Spleen (tissue), 11 donors: ENCODE measurements around the gene ADPGK. TPM values are rescaled to one million over a fixed set of nuclear protein-coding genes. Genes with fewer than 3 reads are reported as not detected.

Source experiments
- DNase-seq: peaks from one replicate; pipeline ENCODE4 v3.0.0-alpha.2; 2020
- H3K27ac ChIP-seq, 8 donors: fragments of 200-600 bp; sonication (generic) in 7 of 8; 1 replicate in 4 of 8; 2 replicates in 4 of 8; pipeline versions ENCODE4 v1.5.0 to v1.8.0; 2016 to 2021; ENCODE audit warnings: inconsistent platforms in 4 of 8, mild to moderate bottlenecking in 4 of 8, moderate library complexity in 1 of 8
- H3K27me3 ChIP-seq, 7 donors: fragments of 200-600 bp; sonication (generic) in 6 of 7; replicated peaks in 1 of 7; 1 replicate in 4 of 7; 2 replicates in 3 of 7; pipeline versions ENCODE4 v1.5.0 to v1.8.0; 2016 to 2021; ENCODE audit warnings: inconsistent platforms in 3 of 7, mild to moderate bottlenecking in 1 of 7
- H3K36me3 ChIP-seq, 6 donors: fragments of 200-600 bp; sonication (generic) in 5 of 6; 1 replicate in 4 of 6; 2 replicates in 2 of 6; pipeline versions ENCODE4 v1.5.0 to v1.8.0; 2016 to 2021; ENCODE audit warnings: inconsistent platforms in 2 of 6
- H3K4me1 ChIP-seq, 6 donors: fragments of 200-600 bp; sonication (generic) in 5 of 6; 1 replicate in 3 of 6; 2 replicates in 3 of 6; pipeline versions ENCODE4 v1.5.0 to v1.8.0; 2016 to 2021; ENCODE audit warnings: inconsistent platforms in 3 of 6
- H3K4me3 ChIP-seq, 8 donors: fragments of 200-600 bp; sonication (generic) in 7 of 8; 1 replicate in 4 of 8; 2 replicates in 4 of 8; pipeline versions ENCODE4 v1.5.0 to v1.8.0; 2016 to 2021; ENCODE audit warnings: inconsistent platforms in 4 of 8, mild to moderate bottlenecking in 4 of 8, moderate library complexity in 2 of 8
- H3K9me3 ChIP-seq, 8 donors: fragments of 200-600 bp; sonication (generic) in 7 of 8; 1 replicate in 4 of 8; 2 replicates in 4 of 8; pipeline versions ENCODE4 v1.5.0 to v1.8.0; 2016 to 2021; ENCODE audit warnings: inconsistent platforms in 4 of 8
- CTCF ChIP-seq, 11 experiments: fragments of 200-600 bp in 7 of 11; fragments of 450-650 bp in 4 of 11; sonication (generic) in 4 of 11; IDR thresholded peaks in 8 of 11; conservative IDR thresholded peaks in 3 of 11; 1 replicate in 7 of 11; 2 replicates in 4 of 11; pipeline versions ENCODE4 v1.4.0 to v1.8.0; 2016 to 2021; ENCODE audit warnings: antibody characterized with exemption in 11 of 11, inconsistent platforms in 4 of 11, mild to moderate bottlenecking in 1 of 11
- POLR2A ChIP-seq, 3 donors: fragments of 450-650 bp; IDR thresholded peaks; one replicate each; pipeline ENCODE4 v1.5.1; 2017; ENCODE audit warnings: antibody characterized with exemption in 3 of 3, mild to moderate bottlenecking in 1 of 3
- POLR2AphosphoS5 ChIP-seq, 3 donors: sonication (generic); formaldehyde crosslinking; IDR thresholded peaks; one replicate each; pipeline ENCODE4 v1.5.1; 2017; ENCODE audit warnings: antibody characterized with exemption in 3 of 3
- WGBS, 5 donors: extraction: QIAGEN DNeasy Blood & Tissue Kit in 3 of 5; methylation state at CpG; one replicate each; pipeline versions ENCODE4 v1.1.5 to v1.1.7; 2013 to 2018; 5-methylcytosine and 5-hydroxymethylcytosine counted together
- intact Hi-C: fragments of 100-400 bp; cut with DNase I; formaldehyde crosslinking; loops from one replicate; pipeline ENCODE4 v1.15.0; 2023; ENCODE audit warnings: low total_unique reads
- polyA plus RNA-seq, 3 donors: library from polyadenylated mRNA; stranded (reverse); fragments of 200-250 nt; gene quantifications; one replicate each; pipeline ENCODE4 v1.2.1, GENCODE V29; 2013
- total RNA-seq, 7 donors: library from RNA; depleted of rRNA in 3 of 7; stranded (reverse); fragments of >200 nt in 3 of 7; fragmentation: NEBNext Ultra II Directional in 4 of 7; extraction: Animal tissue kit (Norgen Biotek cat#: 25700) in 4 of 7; gene quantifications; one replicate each; pipeline versions ENCODE4 v1.1.0 to v1.2.1, GENCODE V29; 2016 to 2021
- donor health status: healthy with polysubstance abuse.
- donor health status: DM: no; HTN: no; CAD: no; lungs with moderate emphysema.
- donor health status: DM: no; HTN: no; CAD: no.
- donor health status: Bipolar disorder and iron deficiency.
- donor health status: healthy.
- donor health status: DM: no; HTN: no; CAD: no.
- donor health status: DM: yes; HTN: yes; CAD: no.

Gene ADPGK
- total and polyA plus RNA-seq, 10 donors = 65.4 to 119 (median 100) TPM

GRCh38 chr15:72766025-72766424 is 17.5 kb downstream of the ADPGK start:
- Histone ChIP-seq H3K4me3 (no peak overlapping the region), H3K9me3 (peaks cover 0 to 25% (median 21%) of the 10 kb centered on the region in 8 donors), H3K36me3 (peaks cover 8 to 100% (median 71%) of the 10 kb centered on the region in 6 donors), H3K27me3 (no peaks in the 10 kb centered on the region), H3K4me1 (peaks cover 0 to 15% (median 0%) of the 10 kb centered on the region in 6 donors), H3K27ac (no peak overlapping the region)
- no peak for DNase-seq
- WGBS, 5 donors = 96 to 100% (median 98%) methylated on average over 2 of the region's 2 CpGs
- no peak for TF ChIP-seq CTCF (IDR thresholded peaks at IDR 0.05 in 8 of 11, conservative IDR thresholded peaks at IDR 0.05 in 3 of 11)
- TF ChIP-seq POLR2AphosphoS5 (IDR thresholded peaks at IDR 0.05) = no peak
- TF ChIP-seq POLR2A (IDR thresholded peaks at IDR 0.05) = no peak
- intact Hi-C loops = no loop called here

GRCh38 chr15:72764656-72765055 is 18.9 kb downstream of the ADPGK start:
- Histone ChIP-seq H3K4me3 (no peak overlapping the region), H3K4me1 (peaks cover 0 to 15% (median 0%) of the 10 kb centered on the region in 6 donors), H3K27ac (no peak overlapping the region), H3K27me3 (no peaks in the 10 kb centered on the region), H3K36me3 (peaks cover 8 to 100% (median 71%) of the 10 kb centered on the region in 6 donors), H3K9me3 (peaks cover 0 to 25% (median 21%) of the 10 kb centered on the region in 8 donors)
- TF ChIP-seq CTCF (IDR thresholded peaks at IDR 0.05 in 8 of 11, conservative IDR thresholded peaks at IDR 0.05 in 3 of 11) = no peak
- TF ChIP-seq POLR2A (IDR thresholded peaks at IDR 0.05) = no peak
- intact Hi-C loops = no loop called here
- no peak for DNase-seq
- 95 to 99% (median 97%) methylated on average over 3 of the region's 3 CpGs for WGBS, 5 donors

- H3K27me3 ChIP-seq = no peaks in the 10 kb centered on the region
- no peak overlapping the region for H3K27ac ChIP-seq
- TF ChIP-seq CTCF (IDR thresholded peaks at IDR 0.05 in 8 of 11, conservative IDR thresholded peaks at IDR 0.05 in 3 of 11) (no peak), POLR2AphosphoS5 (IDR thresholded peaks at IDR 0.05) (no peak), POLR2A (IDR thresholded peaks at IDR 0.05) (no peak)
- H3K9me3 ChIP-seq = no peaks in the 10 kb centered on the region
- intact Hi-C loops = no loop called here
- H3K4me3 ChIP-seq = no peak overlapping the region
- H3K4me1 ChIP-seq = peaks cover 0 to 15% (median 0%) of the 10 kb centered on the region in 6 donors
- WGBS, 5 donors = 96 to 98% (median 96%) methylated on average over 5 of the region's 5 CpGs
- no peak for DNase-seq
- H3K36me3 ChIP-seq = peaks cover 8 to 100% (median 69%) of the 10 kb centered on the region in 6 donors
Observed at GRCh38 chr15:72760590-72761260, 22.8 kb downstream of the ADPGK start.

GRCh38 chr15:72758182-72758581 is 25.4 kb downstream of the ADPGK start:
- intact Hi-C loops = no loop called here
- TF ChIP-seq CTCF (IDR thresholded peaks at IDR 0.05 in 8 of 11, conservative IDR thresholded peaks at IDR 0.05 in 3 of 11) = no peak
- TF ChIP-seq POLR2AphosphoS5 (IDR thresholded peaks at IDR 0.05) = no peak
- no peak for TF ChIP-seq POLR2A (IDR thresholded peaks at IDR 0.05)
- Histone ChIP-seq H3K4me3 (no peak overlapping the region), H3K27me3 (no peaks in the 10 kb centered on the region), H3K27ac (no peak overlapping the region), H3K9me3 (no peaks in the 10 kb centered on the region), H3K36me3 (peaks cover 6 to 100% (median 87%) of the 10 kb centered on the region in 6 donors), H3K4me1 (peaks cover 0 to 11% (median 3%) of the 10 kb centered on the region in 6 donors)
- DNase-seq = no peak
- 79 to 85% (median 83%) methylated on average over 3 of the region's 3 CpGs for WGBS, 5 donors
